Esophagus squamous epithelium (tissue), 4 donors: Measurements from ENCODE around the gene TFEB.

Experiments used
- CTCF ChIP-seq, 6 experiments: fragments of 450-650 bp in 4 of 6; fragments of 200-600 bp in 2 of 6; sonication (generic) in 2 of 6; IDR thresholded peaks; one replicate each; pipeline ENCODE4 v1.5.1; 2016 to 2019; ENCODE audit warnings: antibody characterized with exemption in 6 of 6, mild to moderate bottlenecking in 4 of 6, moderate library complexity in 4 of 6
- POLR2A ChIP-seq, 4 donors: fragments of 450-650 bp; IDR thresholded peaks; one replicate each; pipeline ENCODE4 v1.6.1; 2017; ENCODE audit warnings: antibody characterized with exemption in 4 of 4, mild to moderate bottlenecking in 4 of 4, moderate library complexity in 3 of 4

DNA sequence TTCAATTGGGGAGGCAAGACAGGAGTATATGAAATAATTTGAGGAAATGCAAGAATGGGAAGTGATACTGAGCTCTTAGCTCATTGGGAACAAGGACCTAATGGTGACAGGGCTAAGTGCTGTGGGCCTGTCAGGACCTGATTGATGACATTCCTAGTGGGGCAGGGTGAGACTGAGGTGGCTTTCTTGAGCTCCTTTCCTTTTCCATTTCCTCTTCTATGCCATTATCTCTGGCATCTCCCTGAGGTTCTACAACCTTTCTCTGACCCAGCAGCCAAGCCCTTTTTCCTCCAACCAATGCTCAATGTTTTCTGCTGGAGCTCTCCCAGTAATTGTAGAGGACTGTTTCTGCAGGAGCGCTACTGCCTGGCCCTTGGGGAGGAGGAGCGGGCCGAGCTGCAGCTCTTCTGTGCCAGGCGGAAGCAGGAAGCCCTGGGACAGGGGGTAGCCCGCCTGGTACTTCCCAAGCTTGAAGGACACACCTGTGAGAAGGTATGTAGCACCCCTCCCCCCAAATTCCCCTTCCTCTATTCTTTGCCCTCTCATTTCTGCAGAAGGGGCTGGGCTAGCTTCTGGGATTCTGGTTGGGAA, 49.3 kb upstream of the TFEB start:
- TF ChIP-seq CTCF (IDR thresholded peaks at IDR 0.05) (no peak), POLR2A (IDR thresholded peaks at IDR 0.05) (no peak)
